Fibroblast of lung (primary cell): ENCODE data around the gene CHM. TPM values are rescaled to one million over a fixed set of nuclear protein-coding genes. Genes with fewer than 3 reads are reported as not detected.

Experiments
- DNase-seq, 2 donors: peaks; one replicate each; pipeline versions ENCODE4 v3.0.0 to v3.0.0-alpha.2; 2010; ENCODE audit warnings: low read depth in 2 of 2
- H2AFZ ChIP-seq: 2 replicates; pipeline ENCODE4 v1.5.1; 2012; ENCODE audit warnings: low read length, control low read depth, inconsistent platforms
- H3K27ac ChIP-seq: 2 replicates; pipeline ENCODE4 v1.5.1; 2011; ENCODE audit warnings: low read length, control low read depth; ENCODE audit not compliant: insufficient read depth
- H3K27me3 ChIP-seq: 2 replicates; pipeline ENCODE4 v1.5.1; 2011; ENCODE audit warnings: mild to moderate bottlenecking, low read length; ENCODE audit not compliant: control insufficient read depth, insufficient read depth
- H3K36me3 ChIP-seq: 2 replicates; pipeline ENCODE4 v1.5.1; 2011; ENCODE audit warnings: low read length; ENCODE audit not compliant: control insufficient read depth, insufficient read depth
- H3K4me1 ChIP-seq: 2 replicates; pipeline ENCODE4 v1.5.1; 2011; ENCODE audit warnings: low read length; ENCODE audit not compliant: control insufficient read depth, insufficient read depth; ENCODE audit errors: extremely low read depth
- H3K4me2 ChIP-seq: 2 replicates; pipeline ENCODE4 v1.5.1; 2011; ENCODE audit warnings: low read length, control low read depth; ENCODE audit not compliant: insufficient read depth; ENCODE audit errors: extremely low read depth
- H3K4me3 ChIP-seq, 4 experiments: fragments of 200-600 bp in 1 of 4; sonication (generic) in 1 of 4; replicated peaks in 1 of 4; 2 replicates each; pipeline ENCODE4 v1.5.1; 2011 to 2016; ENCODE audit warnings: low read length in 4 of 4, low read depth in 3 of 4, mild to moderate bottlenecking in 3 of 4, control low read depth in 2 of 4, inconsistent platforms in 1 of 4, mixed read lengths in 1 of 4; ENCODE audit not compliant: insufficient read depth in 1 of 4; ENCODE audit errors: control extremely low read depth in 1 of 4
- H3K79me2 ChIP-seq: 2 replicates; pipeline ENCODE4 v1.5.1; 2012; ENCODE audit warnings: mild to moderate bottlenecking, low read length, inconsistent platforms; ENCODE audit not compliant: control insufficient read depth, insufficient read depth
- H3K9ac ChIP-seq: 2 replicates; pipeline ENCODE4 v1.5.1; 2011; ENCODE audit warnings: mild to moderate bottlenecking, low read length, control low read depth; ENCODE audit not compliant: insufficient read depth
- H3K9me3 ChIP-seq: 2 replicates; pipeline ENCODE4 v1.5.1; 2012; ENCODE audit warnings: low read depth, low read length; ENCODE audit not compliant: control insufficient read depth, insufficient read depth
- H4K20me1 ChIP-seq: 2 replicates; pipeline ENCODE4 v1.5.1; 2011; ENCODE audit warnings: low read length; ENCODE audit not compliant: control insufficient read depth, insufficient read depth; ENCODE audit errors: extremely low read depth
- EZH2 ChIP-seq: IDR thresholded peaks from 2 replicates; pipeline ENCODE4 v1.5.1; 2012; ENCODE audit warnings: low read length, control low read depth, mild to moderate bottlenecking; ENCODE audit errors: missing control alignments
- polyA plus RNA-seq, 2 donors: library from polyadenylated mRNA; depleted of rRNA in 1 of 2; stranded (reverse) in 1 of 2; unstranded in 1 of 2; fragments of >200 nt; gene quantifications; 2 replicates each; pipeline ENCODE4 v1.2.1, GENCODE V29; 2011 to 2012; ENCODE audit warnings: missing spikeins in 1 of 2
- total RNA-seq: library from RNA; depleted of rRNA; stranded (reverse); fragments of >200 nt; gene quantifications from 2 replicates; pipeline ENCODE4 v1.2.1, GENCODE V29; 2014
- TF ChIP-seq, protein P1 (sequence below), 2 donors: IDR thresholded peaks in 1 of 2; conservative IDR thresholded peaks in 1 of 2; 1 replicate in 1 of 2; 2 replicates in 1 of 2; pipeline ENCODE4 v1.5.1; 2011 to 2012; ENCODE audit warnings: low read length in 2 of 2, control low read depth in 1 of 2, inconsistent platforms in 1 of 2, low read depth in 1 of 2, mild to moderate bottlenecking in 1 of 2

Gene CHM
- total and polyA plus RNA-seq, 2 donors (not counting 1 experiment from before 2014, with no cell fraction given): 22.4 to 33.4 TPM

DNA sequence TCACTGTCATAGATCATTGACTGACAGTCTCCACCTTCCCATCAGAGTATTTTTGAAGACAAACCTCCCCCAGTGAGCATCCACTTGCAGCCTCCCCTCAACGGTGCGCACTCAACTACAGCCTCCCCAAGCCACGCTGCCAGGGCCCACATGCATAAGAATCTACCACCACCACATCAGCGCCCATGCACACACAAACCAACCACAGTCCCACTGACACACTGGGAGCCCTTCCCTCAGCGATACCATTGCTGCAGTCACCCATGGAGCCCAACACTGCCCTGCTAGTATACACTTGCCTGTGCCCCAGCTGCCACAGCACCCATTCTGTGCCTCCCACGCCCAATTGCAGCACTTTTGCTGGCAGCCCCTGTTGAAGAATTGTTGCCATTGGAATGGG lies 132.9 kb downstream of the CHM start:
- Histone ChIP-seq H2AFZ (no peak overlapping the region), H3K4me2 (no peak overlapping the region), H3K27me3 (no peaks in the 10 kb centered on the region), H4K20me1 (no peaks in the 10 kb centered on the region), H3K9me3 (no peaks in the 10 kb centered on the region), H3K27ac (no peak overlapping the region), H3K79me2 (peaks cover 2% of the 10 kb centered on the region), H3K4me1 (no peaks in the 10 kb centered on the region), H3K36me3 (no peaks in the 10 kb centered on the region), H3K4me3 (no peak overlapping the region), H3K9ac (no peak overlapping the region)
- TF ChIP-seq, protein P1, sequence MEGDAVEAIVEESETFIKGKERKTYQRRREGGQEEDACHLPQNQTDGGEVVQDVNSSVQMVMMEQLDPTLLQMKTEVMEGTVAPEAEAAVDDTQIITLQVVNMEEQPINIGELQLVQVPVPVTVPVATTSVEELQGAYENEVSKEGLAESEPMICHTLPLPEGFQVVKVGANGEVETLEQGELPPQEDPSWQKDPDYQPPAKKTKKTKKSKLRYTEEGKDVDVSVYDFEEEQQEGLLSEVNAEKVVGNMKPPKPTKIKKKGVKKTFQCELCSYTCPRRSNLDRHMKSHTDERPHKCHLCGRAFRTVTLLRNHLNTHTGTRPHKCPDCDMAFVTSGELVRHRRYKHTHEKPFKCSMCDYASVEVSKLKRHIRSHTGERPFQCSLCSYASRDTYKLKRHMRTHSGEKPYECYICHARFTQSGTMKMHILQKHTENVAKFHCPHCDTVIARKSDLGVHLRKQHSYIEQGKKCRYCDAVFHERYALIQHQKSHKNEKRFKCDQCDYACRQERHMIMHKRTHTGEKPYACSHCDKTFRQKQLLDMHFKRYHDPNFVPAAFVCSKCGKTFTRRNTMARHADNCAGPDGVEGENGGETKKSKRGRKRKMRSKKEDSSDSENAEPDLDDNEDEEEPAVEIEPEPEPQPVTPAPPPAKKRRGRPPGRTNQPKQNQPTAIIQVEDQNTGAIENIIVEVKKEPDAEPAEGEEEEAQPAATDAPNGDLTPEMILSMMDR (conservative IDR thresholded peaks at IDR 0.05 in 1 of 2, IDR thresholded peaks at IDR 0.05 in 1 of 2; ENCODE audit: low read depth in 1 of 2, low read length in 2 of 2): no peak
- TF ChIP-seq EZH2: no peak
- DNase-seq: no peak

DNA sequence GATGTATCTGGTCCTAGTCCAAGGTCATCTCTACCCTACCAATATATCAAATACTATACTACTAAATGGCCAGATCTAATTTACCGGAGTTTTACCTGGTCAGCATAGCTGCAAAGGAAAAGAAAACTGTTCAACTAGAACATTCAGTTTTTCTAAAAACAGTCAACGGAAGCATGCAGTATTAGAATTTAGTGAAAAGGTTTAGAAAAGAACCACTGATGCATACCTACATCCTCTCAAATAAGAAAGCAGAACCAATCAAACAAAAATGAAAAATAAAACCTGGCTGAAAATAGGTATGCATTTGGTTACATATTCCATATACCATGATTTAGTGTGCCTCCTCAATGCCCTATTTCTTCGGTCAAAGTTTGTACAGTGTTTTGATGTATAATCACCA lies 140.0 kb downstream of the CHM start:
- no peak overlapping the region for H3K27ac ChIP-seq
- H4K20me1 ChIP-seq: peaks cover 2% of the 10 kb centered on the region
- no peaks in the 10 kb centered on the region for H3K4me1 ChIP-seq
- H3K27me3 ChIP-seq: no peaks in the 10 kb centered on the region
- H3K79me2 ChIP-seq: no peaks in the 10 kb centered on the region
- H3K9me3 ChIP-seq: no peaks in the 10 kb centered on the region
- H3K4me2 ChIP-seq: no peak overlapping the region
- DNase-seq: no peak
- no peak overlapping the region for H2AFZ ChIP-seq
- H3K36me3 ChIP-seq: no peaks in the 10 kb centered on the region
- no peak overlapping the region for H3K9ac ChIP-seq
- no peak overlapping the region for H3K4me3 ChIP-seq
- TF ChIP-seq, protein P1 (conservative IDR thresholded peaks at IDR 0.05 in 1 of 2, IDR thresholded peaks at IDR 0.05 in 1 of 2; ENCODE audit: low read depth in 1 of 2, low read length in 2 of 2): no peak
- no peak for TF ChIP-seq EZH2

GRCh38 chrX:85906399-85906798 lies 141.0 kb downstream of the CHM start:
- peaks cover 2% of the 10 kb centered on the region for H4K20me1 ChIP-seq
- no peaks in the 10 kb centered on the region for H3K4me1 ChIP-seq
- no peaks in the 10 kb centered on the region for H3K36me3 ChIP-seq
- H3K79me2 ChIP-seq: no peaks in the 10 kb centered on the region
- H3K9ac ChIP-seq: no peak overlapping the region
- no peak overlapping the region for H2AFZ ChIP-seq
- no peaks in the 10 kb centered on the region for H3K9me3 ChIP-seq
- H3K4me3 ChIP-seq: no peak overlapping the region
- TF ChIP-seq, protein P1 (conservative IDR thresholded peaks at IDR 0.05 in 1 of 2, IDR thresholded peaks at IDR 0.05 in 1 of 2; ENCODE audit: low read depth in 1 of 2, low read length in 2 of 2): no peak
- TF ChIP-seq EZH2: no peak
- no peak overlapping the region for H3K4me2 ChIP-seq
- DNase-seq: no peak
- no peak overlapping the region for H3K27ac ChIP-seq
- no peaks in the 10 kb centered on the region for H3K27me3 ChIP-seq
